ENCODE results near the gene DDRGK1. TPM values are rescaled to one million over a fixed set of nuclear protein-coding genes. Genes with fewer than 3 reads are reported as not detected.

The DDRGK1 gene
- total and polyA plus RNA-seq, 2 of the 8 experiments (the other 6 are each of a cell fraction or from before 2014, with no cell fraction given): 29.4 to 42.0 TPM

GRCh38 chr20:3171391-3172125 is 32.9 kb downstream of the DDRGK1 start (continued):
- TF ChIP-seq CHD7 (IDR thresholded peaks at IDR 0.05; ENCODE audit: insufficient replicate concordance, low read length): no peak
- TF ChIP-seq CBX8 (IDR thresholded peaks at IDR 0.05; ENCODE audit: borderline replicate concordance, low read depth, low read length): no peak
- TF ChIP-seq HDAC6 (IDR thresholded peaks at IDR 0.05; ENCODE audit: low read depth, low read length): no peak
- TF ChIP-seq ASH2L (IDR thresholded peaks at IDR 0.05; ENCODE audit: low read length): no peak
- TF ChIP-seq CHD1 (IDR thresholded peaks at IDR 0.05; ENCODE audit: low read depth, low read length): no peak
- TF ChIP-seq POLR2A (IDR thresholded peaks at IDR 0.05; ENCODE audit: control extremely low read depth in 1 of 2, low read depth in 2 of 2, low read length in 2 of 2): no peak
- TF ChIP-seq PHF8 (conservative IDR thresholded peaks at IDR 0.05; ENCODE audit: low read depth, low read length): no peak
- no peak for TF ChIP-seq CTBP2 (IDR thresholded peaks at IDR 0.05; ENCODE audit: borderline replicate concordance, insufficient read depth, insufficient read length, low read length)
